ENCODE measurements around the gene CUL7.

The CUL7 gene

DNA sequence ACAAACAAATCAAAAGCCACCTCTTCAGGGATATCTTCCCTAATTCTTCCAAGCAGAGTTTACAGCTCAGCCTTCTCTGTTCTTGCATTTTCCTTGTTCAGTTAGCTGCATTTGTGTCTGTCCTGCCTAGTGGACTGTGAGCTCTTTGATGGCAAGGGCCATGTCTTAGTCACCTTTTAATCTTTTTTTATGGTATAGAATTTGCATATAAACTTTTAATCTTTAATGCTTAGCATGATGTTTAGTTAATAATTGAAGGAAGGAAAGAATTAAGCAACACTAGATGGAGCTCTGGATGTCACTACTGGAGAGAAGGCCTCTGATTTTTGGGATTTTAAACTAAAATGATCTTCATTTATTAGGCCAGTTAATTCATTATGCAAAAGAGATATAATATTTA is 57.1 kb downstream of the CUL7 start:
- no peak overlapping the region for H3K4me3 ChIP-seq (replicated peaks in 1 of 2; ENCODE audit: low read depth in 2 of 2, low read length in 2 of 2)
- TF ChIP-seq, protein P1, sequence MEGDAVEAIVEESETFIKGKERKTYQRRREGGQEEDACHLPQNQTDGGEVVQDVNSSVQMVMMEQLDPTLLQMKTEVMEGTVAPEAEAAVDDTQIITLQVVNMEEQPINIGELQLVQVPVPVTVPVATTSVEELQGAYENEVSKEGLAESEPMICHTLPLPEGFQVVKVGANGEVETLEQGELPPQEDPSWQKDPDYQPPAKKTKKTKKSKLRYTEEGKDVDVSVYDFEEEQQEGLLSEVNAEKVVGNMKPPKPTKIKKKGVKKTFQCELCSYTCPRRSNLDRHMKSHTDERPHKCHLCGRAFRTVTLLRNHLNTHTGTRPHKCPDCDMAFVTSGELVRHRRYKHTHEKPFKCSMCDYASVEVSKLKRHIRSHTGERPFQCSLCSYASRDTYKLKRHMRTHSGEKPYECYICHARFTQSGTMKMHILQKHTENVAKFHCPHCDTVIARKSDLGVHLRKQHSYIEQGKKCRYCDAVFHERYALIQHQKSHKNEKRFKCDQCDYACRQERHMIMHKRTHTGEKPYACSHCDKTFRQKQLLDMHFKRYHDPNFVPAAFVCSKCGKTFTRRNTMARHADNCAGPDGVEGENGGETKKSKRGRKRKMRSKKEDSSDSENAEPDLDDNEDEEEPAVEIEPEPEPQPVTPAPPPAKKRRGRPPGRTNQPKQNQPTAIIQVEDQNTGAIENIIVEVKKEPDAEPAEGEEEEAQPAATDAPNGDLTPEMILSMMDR (IDR thresholded peaks at IDR 0.05; ENCODE audit: low read depth, low read length) = peak; percentile 6
- DNase-seq (ENCODE audit: low read depth in 2 of 2) = no peak

DNA sequence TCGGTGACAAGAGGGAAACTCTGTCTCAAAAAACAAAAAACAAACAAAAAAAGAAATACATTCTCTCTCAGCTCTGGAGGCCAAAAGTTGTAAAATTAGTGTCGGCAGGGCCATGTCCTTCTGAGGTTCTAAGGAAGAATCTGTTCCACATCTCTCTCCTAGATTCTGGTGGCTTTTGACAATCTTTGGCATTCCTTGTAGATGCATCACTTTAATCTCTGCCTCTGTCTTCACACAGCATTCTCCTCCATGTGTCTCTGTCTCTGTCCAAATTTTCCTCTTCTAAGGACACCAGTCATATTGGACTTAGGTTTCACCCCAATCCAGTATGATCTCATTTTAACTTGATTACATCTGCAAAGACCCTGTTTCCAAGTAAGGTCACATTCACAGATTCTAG is 60.2 kb downstream of the CUL7 start:
- TF ChIP-seq, protein P1 (IDR thresholded peaks at IDR 0.05; ENCODE audit: low read depth, low read length) = no peak
- no peak for DNase-seq (ENCODE audit: low read depth in 2 of 2)
- H3K4me3 ChIP-seq (replicated peaks in 1 of 2; ENCODE audit: low read depth in 2 of 2, low read length in 2 of 2) = no peak overlapping the region

DNA sequence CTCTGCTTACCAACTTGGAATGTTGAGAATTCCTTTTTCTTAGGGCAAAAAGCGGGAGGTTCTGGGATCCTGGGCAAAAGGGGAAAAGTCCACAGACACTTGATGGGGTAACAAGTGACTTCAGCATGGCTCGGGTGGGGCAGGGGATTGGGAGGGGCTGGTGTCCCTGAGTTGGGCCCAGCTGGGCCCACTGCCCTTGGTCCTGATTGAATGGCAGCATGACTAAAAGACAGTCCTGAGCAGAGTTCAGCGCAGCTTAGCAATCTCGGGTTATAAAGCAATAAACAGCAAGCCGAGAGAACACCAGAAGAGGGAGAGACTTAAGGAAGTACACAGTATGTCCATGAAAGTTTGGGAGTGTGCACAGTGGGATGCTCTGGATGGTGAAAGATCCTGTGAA is 63.7 kb downstream of the CUL7 start:
- DNase-seq (ENCODE audit: low read depth in 2 of 2) = no peak
- no peak overlapping the region for H3K4me3 ChIP-seq (replicated peaks in 1 of 2; ENCODE audit: low read depth in 2 of 2, low read length in 2 of 2)
- TF ChIP-seq, protein P1 (IDR thresholded peaks at IDR 0.05; ENCODE audit: low read depth, low read length) = no peak

DNA sequence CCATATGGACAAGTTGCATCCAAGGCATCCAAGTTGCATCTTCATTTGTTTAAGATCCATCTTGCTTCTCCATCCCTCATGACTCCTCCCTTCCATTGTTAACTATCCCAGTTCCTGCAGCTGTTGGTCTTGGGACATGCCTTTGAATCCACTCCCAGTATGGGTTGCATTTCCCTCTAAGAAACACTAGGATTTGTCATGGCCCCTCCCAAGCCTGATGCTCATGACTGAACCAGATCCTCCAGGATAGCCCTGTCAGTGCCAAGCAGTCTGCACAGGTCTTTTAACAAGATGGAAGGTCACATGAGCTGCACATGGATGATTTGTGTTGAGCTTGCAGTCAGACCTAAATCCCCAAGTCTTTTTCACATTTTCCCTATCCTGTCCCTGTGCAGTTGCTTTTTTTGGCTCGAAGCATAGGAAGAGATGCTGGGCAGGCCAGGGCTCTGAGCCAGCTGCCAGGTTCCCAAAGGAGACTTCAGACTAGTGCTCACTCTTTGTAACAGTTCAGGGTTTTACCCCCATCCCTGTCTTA is 65.1 kb downstream of the CUL7 start:
- H3K4me3 ChIP-seq (replicated peaks in 1 of 2; ENCODE audit: low read depth in 2 of 2, low read length in 2 of 2) = no peak overlapping the region
- TF ChIP-seq, protein P1 (IDR thresholded peaks at IDR 0.05; ENCODE audit: low read depth, low read length) = no peak
- peak; percentile 63 to 67 for DNase-seq (ENCODE audit: low read depth in 2 of 2)

Measured in cardiac fibroblast (primary cell).